Left forelimb (tissue), 1 donor: Measurements from ENCODE around the gene PRDM4.
"Not testable (repeated sequence)": the region's sequence is repeated elsewhere in the genome, so short reads cannot be mapped to it uniquely, and the experiment has no call there.

ENCODE experiments used
- DNase-seq: peaks from one replicate; pipeline ENCODE4 v3.0.0-alpha.2; 2018; ENCODE audit warnings: low spot score

PRDM4 gene

GRCh38 chr12:107767466-107767865 lies 6.5 kb upstream of the PRDM4 start:
- DNase-seq, result no peak

GRCh38 chr12:107765316-107765715 lies 4.4 kb upstream of the PRDM4 start:
- no peak for DNase-seq

- DNase-seq, result no peak
Observed at GRCh38 chr12:107764626-107765025, 3.7 kb upstream of the PRDM4 start.

- DNase-seq, result no peak
Observed at GRCh38 chr12:107762874-107763273, 1.9 kb upstream of the PRDM4 start.

- no peak for DNase-seq
Observed at GRCh38 chr12:107761502-107761904, 566 bp upstream of the PRDM4 start.

- peak; percentile 66 for DNase-seq
Observed at GRCh38 chr12:107760207-107760808, 629 bp downstream of the PRDM4 start.

GRCh38 chr12:107759410-107759809 lies 1.5 kb downstream of the PRDM4 start:
- DNase-seq, result no peak

- DNase-seq, result no peak
Observed at GRCh38 chr12:107749083-107749482, 11.9 kb downstream of the PRDM4 start.

GRCh38 chr12:107748472-107748871 lies 12.5 kb downstream of the PRDM4 start:
- DNase-seq, result no peak

GRCh38 chr12:107736914-107737313 lies 24.0 kb downstream of the PRDM4 start:
- DNase-seq, result no peak

GRCh38 chr12:107735763-107736162 lies 25.2 kb downstream of the PRDM4 start:
- no peak for DNase-seq

GRCh38 chr12:107734139-107734538 lies 26.8 kb downstream of the PRDM4 start:
- DNase-seq, result no peak

GRCh38 chr12:107732365-107732764 lies 28.6 kb downstream of the PRDM4 start:
- DNase-seq, result no peak

GRCh38 chr12:107731366-107731765 lies 29.6 kb downstream of the PRDM4 start:
- no peak for DNase-seq

- DNase-seq, result no peak
Observed at GRCh38 chr12:107730618-107731341, 30.2 kb downstream of the PRDM4 start.

GRCh38 chr12:107727742-107728141 lies 33.2 kb downstream of the PRDM4 start:
- DNase-seq, result not testable (repeated sequence)

- not testable (repeated sequence) for DNase-seq
Observed at GRCh38 chr12:107727327-107727726, 33.6 kb downstream of the PRDM4 start.

GRCh38 chr12:107718606-107719005 lies 42.3 kb downstream of the PRDM4 start:
- DNase-seq, result no peak

GRCh38 chr12:107715780-107716179 lies 45.2 kb downstream of the PRDM4 start:
- no peak for DNase-seq

- DNase-seq, result not testable (repeated sequence)
Observed at GRCh38 chr12:107705522-107705921, 55.4 kb downstream of the PRDM4 start.

- no peak for DNase-seq
Observed at GRCh38 chr12:107704041-107704440, 56.9 kb downstream of the PRDM4 start.

- DNase-seq, result no peak
Observed at GRCh38 chr12:107702106-107702505, 58.8 kb downstream of the PRDM4 start.

GRCh38 chr12:107695772-107696171 lies 65.2 kb downstream of the PRDM4 start:
- not testable (repeated sequence) for DNase-seq
